GM19025 (cell line): ENCODE results near the gene BOC.

Experiments
- ATAC-seq: cut with Tn5 transposase; IDR thresholded peaks from one replicate; pipeline ENCODE4 v1.9.1; 2021; ENCODE audit warnings: mild to moderate bottlenecking, low read depth, moderate library complexity; ENCODE audit not compliant: unreplicated experiment

Gene BOC

DNA sequence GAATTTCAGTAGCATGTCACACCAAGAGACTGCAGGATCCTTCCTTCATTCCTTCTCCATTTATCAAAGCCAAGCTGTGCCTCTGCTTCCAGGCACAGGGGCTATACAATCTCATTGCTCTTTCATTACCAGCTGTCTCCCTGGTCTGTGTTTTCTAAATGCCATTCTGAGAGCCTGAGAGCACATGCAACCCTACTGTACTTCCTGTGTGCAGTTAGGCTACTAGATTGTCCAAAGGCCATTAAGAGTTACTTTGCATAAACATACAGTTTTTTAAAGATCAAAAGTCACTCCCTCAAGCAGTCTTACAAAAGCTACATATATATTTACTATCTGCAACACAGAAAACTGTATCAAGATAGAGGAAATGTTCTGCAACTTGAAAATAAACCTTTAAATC, 119.8 kb downstream of the BOC start:
- no peak for ATAC-seq
